TTC549 (cell line): ENCODE data around the gene SH2D3A.

ENCODE experiments used
- FAIRE-seq: peaks from 2 replicates; lab custom pipeline; 2012; peaks lifted over from hg19 to GRCh38; lab: Jason Lieb, UNC

The SH2D3A gene

DNA sequence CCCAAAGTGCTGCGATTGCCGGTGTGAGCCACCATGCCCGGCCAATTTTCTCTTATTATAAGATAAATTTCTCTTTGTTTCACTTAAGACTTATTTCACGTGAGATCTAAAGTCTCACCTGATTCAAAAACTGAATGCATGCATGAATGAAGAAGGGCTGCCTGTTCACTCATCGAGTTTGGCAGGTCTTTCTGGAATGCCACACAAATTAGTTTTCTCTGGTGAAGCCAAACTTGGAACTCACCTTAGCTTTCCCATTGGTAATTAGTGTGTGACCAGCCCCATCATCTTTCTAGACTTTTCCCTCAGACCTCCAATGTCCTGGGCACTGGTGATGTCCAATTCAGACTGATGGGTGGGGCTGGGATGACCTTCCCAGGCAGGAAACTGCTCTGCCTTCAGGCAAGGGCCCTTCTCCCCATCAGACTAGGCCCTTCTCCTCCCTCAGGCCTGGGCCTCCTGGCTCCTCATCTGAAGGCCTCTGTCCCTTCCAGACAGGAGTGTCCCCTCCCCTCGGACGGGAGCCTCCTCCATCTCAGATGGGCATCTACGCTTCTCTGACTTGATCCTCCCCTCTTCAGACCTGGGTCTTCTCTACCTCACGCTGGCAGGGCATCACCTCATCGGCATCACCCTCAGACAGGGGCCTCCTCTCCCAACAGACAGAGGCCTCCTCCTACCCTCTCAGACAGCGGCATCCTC is 61.2 kb downstream of the SH2D3A start:
- no peak for FAIRE-seq
